IMR-90 (cell line): ENCODE results near the gene SNTG2. TPM values are rescaled to one million over a fixed set of nuclear protein-coding genes. Genes with fewer than 3 reads are reported as not detected.

ENCODE experiments used
- ATAC-seq: fragments of 200-7000 bp; cut with Tn5 transposase; 2 replicates; pipeline ENCODE4 v1.9.1; 2020; ENCODE audit warnings: low read depth, mild to moderate bottlenecking, moderate library complexity
- BruUV-seq: library from RNA; stranded (reverse); fragments of 400-500 nt; replicated peaks from 2 replicates; lab custom pipeline; 2021; lab: Mats Ljungman, UMichigan
- CTCF ChIA-PET: fragments of 300-600 bp; formaldehyde crosslinking; extraction: SDS; loops from one replicate; lab custom pipeline; 2021; ENCODE audit warnings: antibody characterized with exemption; lab: Yijun Ruan, JAX
- POLR2A ChIA-PET: fragments of 300-600 bp; sonication (Branson Sonifier 250); formaldehyde crosslinking; loops from one replicate; lab custom pipeline; 2022; ENCODE audit warnings: antibody characterized with exemption; ENCODE audit not compliant: unreplicated experiment; lab: Charles Lee
- DNase-seq: peaks from one replicate; pipeline ENCODE4 v3.0.0; 2013
- H2AFZ ChIP-seq: replicated peaks from 2 replicates; pipeline ENCODE3; 2013; ENCODE audit warnings: low read length, mild to moderate bottlenecking; ENCODE audit not compliant: poor library complexity
- H2AK5ac ChIP-seq: 2 replicates; pipeline ENCODE4 v1.6.1; 2013; ENCODE audit warnings: low read depth, low read length, inconsistent platforms
- H2AK9ac ChIP-seq: replicated peaks from 2 replicates; pipeline ENCODE3; 2013; ENCODE audit warnings: mild to moderate bottlenecking, low read depth, low read length, moderate library complexity; ENCODE audit not compliant: poor library complexity
- H2BK120ac ChIP-seq: 2 replicates; pipeline ENCODE4 v1.6.1; 2013; ENCODE audit warnings: low read depth, low read length, inconsistent platforms
- H2BK15ac ChIP-seq: 3 replicates; pipeline ENCODE4 v1.6.1; 2013; ENCODE audit warnings: low read depth, low read length, inconsistent platforms
- H2BK20ac ChIP-seq: 2 replicates; pipeline ENCODE4 v1.6.1; 2013; ENCODE audit warnings: low read depth, mild to moderate bottlenecking, inconsistent platforms, low read length, moderate library complexity
- H2BK5ac ChIP-seq: 2 replicates; pipeline ENCODE4 v1.6.1; 2013; ENCODE audit warnings: mild to moderate bottlenecking, low read depth, low read length, inconsistent platforms; ENCODE audit not compliant: poor library complexity, severe bottlenecking
- H3K14ac ChIP-seq: replicated peaks from 2 replicates; pipeline ENCODE4 v1.6.1; 2013; ENCODE audit warnings: low read depth, low read length, inconsistent platforms
- H3K18ac ChIP-seq: 2 replicates; pipeline ENCODE4 v1.6.1; 2013; ENCODE audit warnings: low read depth, low read length, control low read depth
- H3K23ac ChIP-seq: 2 replicates; pipeline ENCODE4 v1.6.1; 2013; ENCODE audit warnings: low read depth, low read length, inconsistent platforms
- H3K27ac ChIP-seq: 2 replicates; pipeline ENCODE4 v1.5.1; 2013; ENCODE audit warnings: mild to moderate bottlenecking, control low read depth, low read length; ENCODE audit not compliant: insufficient read depth
- H3K27me3 ChIP-seq: 2 replicates; pipeline ENCODE4 v1.6.1; 2013; ENCODE audit warnings: low read length; ENCODE audit not compliant: control insufficient read depth, insufficient read depth
- H3K36me3 ChIP-seq: 2 replicates; pipeline ENCODE4 v1.6.1; 2013; ENCODE audit warnings: low read length, mixed read lengths; ENCODE audit not compliant: control insufficient read depth, insufficient read depth
- H3K4ac ChIP-seq: 2 replicates; pipeline ENCODE4 v1.6.1; 2013; ENCODE audit warnings: low read depth, low read length, inconsistent platforms
- H3K4me1 ChIP-seq: 2 replicates; pipeline ENCODE4 v1.6.1; 2013; ENCODE audit warnings: low read length, mixed read lengths; ENCODE audit not compliant: control insufficient read depth, insufficient read depth
- H3K4me2 ChIP-seq: 2 replicates; pipeline ENCODE4 v1.6.1; 2013; ENCODE audit warnings: low read depth, mild to moderate bottlenecking, control low read depth, low read length, moderate library complexity
- H3K4me3 ChIP-seq: 2 replicates; pipeline ENCODE4 v1.5.1; 2013; ENCODE audit warnings: low read depth, mild to moderate bottlenecking, control low read depth, low read length, moderate library complexity; ENCODE audit not compliant: insufficient read depth
- H3K56ac ChIP-seq: 2 replicates; pipeline ENCODE4 v1.6.1; 2013; ENCODE audit warnings: low read length, inconsistent platforms; ENCODE audit not compliant: insufficient read depth; ENCODE audit errors: extremely low read depth
- H3K79me1 ChIP-seq, 2 experiments: 2 replicates each; pipeline ENCODE4 v1.6.1; 2013; ENCODE audit warnings: low read length in 2 of 2, inconsistent platforms in 1 of 2, low read depth in 1 of 2
- H3K9ac ChIP-seq: 2 replicates; pipeline ENCODE4 v1.6.1; 2013; ENCODE audit warnings: low read depth, low read length, control low read depth
- H3K9me1 ChIP-seq: 2 replicates; pipeline ENCODE4 v1.6.1; 2013; ENCODE audit warnings: low read length, inconsistent platforms; ENCODE audit not compliant: insufficient read depth
- H3K9me3 ChIP-seq: 2 replicates; pipeline ENCODE4 v1.6.1; 2013; ENCODE audit warnings: low read length; ENCODE audit not compliant: control insufficient read depth, insufficient read depth
- H4K20me1 ChIP-seq: 2 replicates; pipeline ENCODE4 v1.6.1; 2013; ENCODE audit warnings: low read length, inconsistent platforms; ENCODE audit not compliant: insufficient read depth
- H4K5ac ChIP-seq: 2 replicates; pipeline ENCODE4 v1.6.1; 2013; ENCODE audit warnings: mild to moderate bottlenecking, low read depth, low read length, control low read depth
- H4K8ac ChIP-seq, 2 experiments: 2 replicates each; pipeline ENCODE4 v1.6.1; 2013; ENCODE audit warnings: low read depth in 2 of 2, low read length in 2 of 2, control low read depth in 1 of 2, inconsistent platforms in 1 of 2
- H4K91ac ChIP-seq: 2 replicates; pipeline ENCODE4 v1.6.1; 2013; ENCODE audit warnings: low read depth, low read length, inconsistent platforms; ENCODE audit not compliant: insufficient read depth
- CHD1 ChIP-seq: IDR thresholded peaks from 2 replicates; pipeline ENCODE4 v1.6.1; 2012; ENCODE audit warnings: low read depth, low read length, improper control_type of control experiment
- MXI1 ChIP-seq: IDR thresholded peaks from 2 replicates; pipeline ENCODE4 v1.6.1; 2012; ENCODE audit warnings: low read depth, mild to moderate bottlenecking, low read length, moderate library complexity, borderline replicate concordance
- NFE2L2 ChIP-seq: fragments of 150-350 bp; IDR thresholded peaks from 2 replicates; pipeline ENCODE4 v1.6.1; 2016; ENCODE audit warnings: low read depth, mild to moderate bottlenecking, low read length
- RAD21 ChIP-seq: IDR thresholded peaks from 2 replicates; pipeline ENCODE4 v1.6.1; 2012; ENCODE audit warnings: low read length, improper control_type of control experiment
- WGBS, 2 experiments: methylation state at CpG; one replicate each; pipeline versions ENCODE4 v1.1.5 to v1.1.7; 2013; ENCODE audit warnings: missing lambda C conversion rate in 2 of 2; ENCODE audit not compliant: insufficient read length in 1 of 2; ENCODE audit errors: extremely low coverage in 2 of 2; 5-methylcytosine and 5-hydroxymethylcytosine counted together
- dilution Hi-C: fragments of 300-500 bp; cut with HindIII; formaldehyde crosslinking; loops from one replicate; pipeline ENCODE4 v1.14.3; 2018; ENCODE audit warnings: low sequenced_read_pairs; ENCODE audit not compliant: unreplicated experiment
- in situ Hi-C: fragments of 300-500 bp; cut with MboI; formaldehyde crosslinking; loops from 3 replicates; pipeline ENCODE4 v1.14.3; 2019; ENCODE audit warnings: low sequenced_read_pairs, inconsistent platforms, mixed read lengths
- intact Hi-C: fragments of 100-400 bp; cut with micrococcal nuclease; formaldehyde crosslinking; loops from 2 replicates; pipeline ENCODE4 v1.10.0; 2022
- polyA plus RNA-seq, 3 experiments: library from polyadenylated mRNA; depleted of rRNA; stranded (reverse); fragments of >200 nt; gene quantifications; 2 replicates each; pipeline ENCODE4 v1.2.3, GENCODE V29; 2012; ENCODE audit warnings: low replicate concordance in 1 of 3
- total RNA-seq: library from RNA; depleted of rRNA; stranded (reverse); fragments of >200 nt; gene quantifications from 2 replicates; pipeline ENCODE4 v1.2.3, GENCODE V29; 2012
- TF ChIP-seq, protein P1 (sequence below): conservative IDR thresholded peaks from 2 replicates; pipeline ENCODE4 v1.5.1; 2012; ENCODE audit warnings: mild to moderate bottlenecking, low read depth, low read length, improper control_type of control experiment

SNTG2 gene
- total and polyA plus RNA-seq, 2 of the 4 experiments (the other 2 are of a cell fraction), result under 0.01 to 0.17 TPM

DNA sequence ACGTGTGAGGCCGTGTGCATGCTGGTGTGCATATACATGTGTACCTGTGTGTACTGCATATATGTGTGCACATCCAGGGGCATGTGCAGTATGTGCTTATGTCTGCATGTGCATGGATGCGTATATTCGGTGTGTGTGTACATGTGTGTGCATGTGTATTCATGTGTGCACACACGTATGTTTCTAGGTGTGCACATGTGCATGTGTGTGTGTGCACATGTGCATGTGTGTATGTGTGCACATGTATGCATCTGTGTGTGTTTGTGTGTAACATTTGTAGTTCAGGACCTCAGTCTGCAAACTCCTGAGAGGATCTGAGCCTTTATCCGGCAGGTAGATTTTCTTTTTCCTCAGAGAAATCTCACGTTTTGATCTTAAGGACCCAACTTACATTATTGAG lies 201.7 kb downstream of the SNTG2 start:
- no peak for TF ChIP-seq MXI1
- TF ChIP-seq NFE2L2, result no peak
- TF ChIP-seq, protein P1, sequence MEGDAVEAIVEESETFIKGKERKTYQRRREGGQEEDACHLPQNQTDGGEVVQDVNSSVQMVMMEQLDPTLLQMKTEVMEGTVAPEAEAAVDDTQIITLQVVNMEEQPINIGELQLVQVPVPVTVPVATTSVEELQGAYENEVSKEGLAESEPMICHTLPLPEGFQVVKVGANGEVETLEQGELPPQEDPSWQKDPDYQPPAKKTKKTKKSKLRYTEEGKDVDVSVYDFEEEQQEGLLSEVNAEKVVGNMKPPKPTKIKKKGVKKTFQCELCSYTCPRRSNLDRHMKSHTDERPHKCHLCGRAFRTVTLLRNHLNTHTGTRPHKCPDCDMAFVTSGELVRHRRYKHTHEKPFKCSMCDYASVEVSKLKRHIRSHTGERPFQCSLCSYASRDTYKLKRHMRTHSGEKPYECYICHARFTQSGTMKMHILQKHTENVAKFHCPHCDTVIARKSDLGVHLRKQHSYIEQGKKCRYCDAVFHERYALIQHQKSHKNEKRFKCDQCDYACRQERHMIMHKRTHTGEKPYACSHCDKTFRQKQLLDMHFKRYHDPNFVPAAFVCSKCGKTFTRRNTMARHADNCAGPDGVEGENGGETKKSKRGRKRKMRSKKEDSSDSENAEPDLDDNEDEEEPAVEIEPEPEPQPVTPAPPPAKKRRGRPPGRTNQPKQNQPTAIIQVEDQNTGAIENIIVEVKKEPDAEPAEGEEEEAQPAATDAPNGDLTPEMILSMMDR, result no peak
- TF ChIP-seq RAD21, result no peak
- TF ChIP-seq CHD1, result no peak
- Histone ChIP-seq H4K91ac (no peak overlapping the region), H3K23ac (no peak overlapping the region), H3K9me3 (peaks cover 15% of the 10 kb centered on the region), H3K14ac (no peak overlapping the region), H4K20me1 (no peaks in the 10 kb centered on the region), H2BK5ac (no peak overlapping the region), H2AK5ac (no peak overlapping the region), H4K8ac (no peak overlapping the region), H3K4ac (no peak overlapping the region), H2BK15ac (no peak overlapping the region), H2BK120ac (no peak overlapping the region), H3K9ac (no peak overlapping the region), H3K79me1 (no peaks in the 10 kb centered on the region), H2AK9ac (no peak overlapping the region), H3K27ac (no peak overlapping the region), H3K36me3 (no peaks in the 10 kb centered on the region), H3K4me3 (no peak overlapping the region), H3K18ac (no peak overlapping the region), H3K27me3 (no peaks in the 10 kb centered on the region), H3K4me1 (no peaks in the 10 kb centered on the region), H2AFZ (no peak overlapping the region), H3K9me1 (no peaks in the 10 kb centered on the region), H3K4me2 (no peak overlapping the region), H3K56ac (no peak overlapping the region), H2BK20ac (no peak overlapping the region), H4K5ac (no peak overlapping the region)
- 83% methylated on average over 4 of the region's 7 CpGs; no CpG with 5 or more reads in 1 of the 2 experiments for WGBS, 2 experiments
- no TSS peak for BruUV-seq
- DNase-seq (no peak), ATAC-seq (no peak)
- POLR2A ChIA-PET, result no interaction called here
- dilution Hi-C loops (no loop called here), intact Hi-C loops (no loop called here), in situ Hi-C loops (no loop called here)
- CTCF ChIA-PET, result no interaction called here
